Measurements from ENCODE around the gene SRGAP1. TPM values are rescaled to one million over a fixed set of nuclear protein-coding genes. Genes with fewer than 3 reads are reported as not detected.

Gene SRGAP1
- total and polyA plus RNA-seq, 2 of the 13 experiments (the other 11 are each of a cell fraction or from before 2014, with no cell fraction given): 1.6 to 3.4 TPM

DNA sequence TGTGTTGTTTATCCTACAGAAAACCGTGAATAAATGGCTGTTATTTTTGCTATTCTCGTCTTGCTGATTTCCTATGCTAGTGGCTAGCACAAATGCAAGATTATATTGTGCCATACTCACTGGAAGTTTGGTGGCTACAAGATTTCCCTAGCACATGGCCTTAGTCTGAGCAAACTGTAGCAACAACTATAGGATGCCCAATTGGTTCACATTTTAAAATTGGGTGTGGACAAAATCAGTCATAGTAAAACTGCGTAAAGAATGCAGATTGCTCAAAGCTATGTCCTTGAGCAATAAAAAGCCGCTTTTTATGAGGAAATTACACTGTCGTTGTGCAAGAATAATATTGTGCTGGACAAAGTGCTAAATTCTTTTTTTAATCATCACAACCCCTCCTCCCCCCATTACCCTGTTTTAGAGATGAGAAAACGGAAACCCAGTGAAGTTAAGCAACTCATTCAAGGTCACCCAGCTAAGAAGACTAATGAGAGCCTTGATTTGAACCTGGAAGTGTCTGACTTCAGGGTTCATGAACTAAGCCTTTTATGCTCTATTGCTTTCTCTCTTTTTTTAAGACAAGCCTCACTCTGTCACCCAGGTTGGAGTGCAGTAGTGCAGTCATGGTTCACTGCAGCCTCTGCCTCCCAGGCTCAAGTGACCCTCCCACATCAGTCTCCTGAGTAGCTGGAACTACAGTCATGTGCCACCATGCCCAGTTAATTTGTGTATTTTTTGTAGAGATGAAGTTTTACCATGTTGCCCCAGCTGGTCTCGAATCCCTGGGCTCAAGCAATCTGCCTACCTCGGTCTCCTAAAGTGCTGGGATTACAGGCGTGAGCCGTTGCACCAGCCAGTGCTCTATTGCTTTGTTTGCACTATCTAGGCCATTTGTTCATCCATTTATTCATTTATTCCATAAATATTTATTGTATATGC is 73.6 kb downstream of the SRGAP1 start (continued):
- TF ChIP-seq CHD2 (IDR thresholded peaks at IDR 0.05; ENCODE audit: low read depth, low read length): no peak
- no peak for TF ChIP-seq ZNF432 (CRISPR knock-in tag; IDR thresholded peaks at IDR 0.05; ENCODE audit: borderline replicate concordance)
- TF ChIP-seq ZNF598 (CRISPR knock-in tag; IDR thresholded peaks at IDR 0.05; ENCODE audit: borderline replicate concordance): no peak
- TF ChIP-seq TGIF2 (CRISPR knock-in tag; IDR thresholded peaks at IDR 0.05): 0 out of 2 replicates have a peak, but pooled peaks have one; percentile 29
- TF ChIP-seq ISL2 (CRISPR knock-in tag; IDR thresholded peaks at IDR 0.05): no peak
- TF ChIP-seq PHB2 (IDR thresholded peaks at IDR 0.05; ENCODE audit: partially characterized antibody): no peak
- no peak for TF ChIP-seq ZNF674 (CRISPR knock-in tag; IDR thresholded peaks at IDR 0.05; ENCODE audit: low read depth)
- TF ChIP-seq ZNF510 (CRISPR knock-in tag; IDR thresholded peaks at IDR 0.05; ENCODE audit: low read depth): no peak
- TF ChIP-seq MATR3 (CRISPR knock-in tag; IDR thresholded peaks at IDR 0.05): no peak
- TF ChIP-seq, protein P1, sequence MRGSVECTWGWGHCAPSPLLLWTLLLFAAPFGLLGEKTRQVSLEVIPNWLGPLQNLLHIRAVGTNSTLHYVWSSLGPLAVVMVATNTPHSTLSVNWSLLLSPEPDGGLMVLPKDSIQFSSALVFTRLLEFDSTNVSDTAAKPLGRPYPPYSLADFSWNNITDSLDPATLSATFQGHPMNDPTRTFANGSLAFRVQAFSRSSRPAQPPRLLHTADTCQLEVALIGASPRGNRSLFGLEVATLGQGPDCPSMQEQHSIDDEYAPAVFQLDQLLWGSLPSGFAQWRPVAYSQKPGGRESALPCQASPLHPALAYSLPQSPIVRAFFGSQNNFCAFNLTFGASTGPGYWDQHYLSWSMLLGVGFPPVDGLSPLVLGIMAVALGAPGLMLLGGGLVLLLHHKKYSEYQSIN (CRISPR knock-in tag; IDR thresholded peaks at IDR 0.05; ENCODE audit: borderline replicate concordance): no peak
- no peak for TF ChIP-seq STAT5B (CRISPR knock-in tag; IDR thresholded peaks at IDR 0.05)
- peak; percentile 54; the same call in 1 of the 2 replicates for TF ChIP-seq HMG20A (CRISPR knock-in tag; IDR thresholded peaks at IDR 0.05; ENCODE audit: borderline replicate concordance)
- no peak for TF ChIP-seq FOXA1 (IDR thresholded peaks at IDR 0.05)
- peak; percentile 11; the same call in 1 of the 2 replicates for TF ChIP-seq FOXA1 (CRISPR knock-in tag; IDR thresholded peaks at IDR 0.05)
- TF ChIP-seq ASH2L (IDR thresholded peaks at IDR 0.05; ENCODE audit: insufficient read length, low read depth, low read length): peak; percentile 27
- TF ChIP-seq NFE2 (CRISPR knock-in tag; IDR thresholded peaks at IDR 0.05): no peak
- TF ChIP-seq, protein P2, sequence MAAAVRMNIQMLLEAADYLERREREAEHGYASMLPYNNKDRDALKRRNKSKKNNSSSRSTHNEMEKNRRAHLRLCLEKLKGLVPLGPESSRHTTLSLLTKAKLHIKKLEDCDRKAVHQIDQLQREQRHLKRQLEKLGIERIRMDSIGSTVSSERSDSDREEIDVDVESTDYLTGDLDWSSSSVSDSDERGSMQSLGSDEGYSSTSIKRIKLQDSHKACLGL (CRISPR knock-in tag; IDR thresholded peaks at IDR 0.05): no peak
- no peak for TF ChIP-seq ATM (IDR thresholded peaks at IDR 0.05; ENCODE audit: borderline replicate concordance)
- TF ChIP-seq ZNF629 (CRISPR knock-in tag; conservative IDR thresholded peaks at IDR 0.05): no peak
- no peak for TF ChIP-seq ZFYVE20 (CRISPR knock-in tag; IDR thresholded peaks at IDR 0.05; ENCODE audit: borderline replicate concordance, low read depth)
- no peak for TF ChIP-seq RFXAP (CRISPR knock-in tag; IDR thresholded peaks at IDR 0.05; ENCODE audit: borderline replicate concordance)
- TF ChIP-seq GATA4 (IDR thresholded peaks at IDR 0.05; ENCODE audit: borderline replicate concordance, low read depth): no peak
- TF ChIP-seq NR2F1 (CRISPR knock-in tag; IDR thresholded peaks at IDR 0.05): no peak
- no peak for TF ChIP-seq KLF11 (CRISPR knock-in tag; IDR thresholded peaks at IDR 0.05)
- TF ChIP-seq, protein P3, sequence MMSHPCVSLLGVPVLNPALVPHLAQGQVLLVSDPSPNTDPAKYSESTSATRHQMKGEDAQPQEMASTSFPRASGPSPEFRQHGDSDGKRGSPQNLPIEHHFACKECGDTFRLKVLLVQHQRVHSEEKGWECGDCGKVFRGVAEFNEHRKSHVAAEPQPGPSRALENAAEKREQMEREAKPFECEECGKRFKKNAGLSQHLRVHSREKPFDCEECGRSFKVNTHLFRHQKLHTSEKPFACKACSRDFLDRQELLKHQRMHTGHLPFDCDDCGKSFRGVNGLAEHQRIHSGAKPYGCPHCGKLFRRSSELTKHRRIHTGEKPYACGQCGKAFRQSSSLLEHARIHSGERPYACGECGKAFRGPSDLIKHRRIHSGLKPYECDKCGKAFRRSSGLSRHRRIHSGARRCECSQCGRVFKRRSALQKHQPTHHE (CRISPR knock-in tag; IDR thresholded peaks at IDR 0.05; ENCODE audit: borderline replicate concordance): no peak
- TF ChIP-seq MED1 (CRISPR knock-in tag; IDR thresholded peaks at IDR 0.05): peak; percentile 71
- no peak for TF ChIP-seq TARDBP (CRISPR knock-in tag; IDR thresholded peaks at IDR 0.05)
- TF ChIP-seq TEAD2 (CRISPR knock-in tag; IDR thresholded peaks at IDR 0.05): no peak
- no peak for TF ChIP-seq PCBP2 (optimal IDR thresholded peaks at IDR 0.05; ENCODE audit: low read depth, low read length, poor library complexity, severe bottlenecking)
